SK-N-SH (cell line): ENCODE results near the gene VWDE. TPM values are rescaled to one million over a fixed set of nuclear protein-coding genes. Genes with fewer than 3 reads are reported as not detected.
"Not testable (repeated sequence)": the region's sequence is repeated elsewhere in the genome, so short reads cannot be mapped to it uniquely, and the experiment has no call there.

Experiments
- CTCF ChIA-PET: fragments of 300-600, 350-600 bp; formaldehyde crosslinking; extraction: SDS; loops from one replicate; lab custom pipeline; 2021; lab: Yijun Ruan, JAX
- POLR2A ChIA-PET: fragments of 350-600 bp; sonication (Branson Sonifier 250); formaldehyde crosslinking; extraction: SDS; loops from one replicate; lab custom pipeline; 2020; ENCODE audit warnings: antibody characterized with exemption, inconsistent platforms; lab: Yijun Ruan, JAX
- DNase-seq: peaks from one replicate; pipeline ENCODE4 v3.0.0; 2012
- H2AFZ ChIP-seq: fragments of 200-600 bp; sonication (generic); 2 replicates; pipeline ENCODE4 v1.8.1; 2016; ENCODE audit warnings: antibody characterized with exemption, mild to moderate bottlenecking, low read depth
- H3F3A ChIP-seq: fragments of 200-600 bp; sonication (generic); replicated peaks from 2 replicates; pipeline ENCODE3; 2016; ENCODE audit warnings: antibody characterized with exemption, mild to moderate bottlenecking; ENCODE audit not compliant: insufficient read depth
- H3K27ac ChIP-seq, 2 experiments: fragments of 200-500 bp in 1 of 2; fragments of 200-600 bp in 1 of 2; sonication (Bioruptor generic) in 1 of 2; sonication (generic), shearing (Covaris generic) in 1 of 2; 2 replicates each; pipeline versions ENCODE4 v1.5.1 to v1.6.1; 2014 to 2016; ENCODE audit warnings: low read depth in 2 of 2, inconsistent platforms in 1 of 2, low read length in 1 of 2, mild to moderate bottlenecking in 1 of 2, mixed read lengths in 1 of 2
- H3K27me3 ChIP-seq: fragments of 200-600 bp; sonication (generic), shearing (Covaris generic); 2 replicates; pipeline ENCODE4 v1.6.1; 2016; ENCODE audit warnings: mixed run types; ENCODE audit not compliant: insufficient read depth
- H3K36me3 ChIP-seq, 2 experiments: fragments of 200-500 bp in 1 of 2; fragments of 200-600 bp in 1 of 2; sonication (Bioruptor generic) in 1 of 2; sonication (generic) in 1 of 2; replicated peaks in 1 of 2; 2 replicates each; pipeline versions ENCODE3 to v1.5.1; 2014 to 2016; ENCODE audit warnings: low read length in 1 of 2, mild to moderate bottlenecking in 1 of 2; ENCODE audit not compliant: insufficient read depth in 2 of 2, control insufficient read depth in 1 of 2
- H3K4me1 ChIP-seq, 2 experiments: fragments of 200-500 bp in 1 of 2; fragments of 200-600 bp in 1 of 2; sonication (Bioruptor generic) in 1 of 2; sonication (generic), shearing (Covaris generic) in 1 of 2; 2 replicates each; pipeline versions ENCODE4 v1.5.1 to v1.6.1; 2014 to 2016; ENCODE audit warnings: low read depth in 1 of 2, low read length in 1 of 2, mixed run types in 1 of 2; ENCODE audit not compliant: insufficient read depth in 2 of 2, control insufficient read depth in 1 of 2
- H3K4me2 ChIP-seq: fragments of 200-600 bp; sonication (generic), shearing (Covaris generic); 2 replicates; pipeline ENCODE4 v1.6.1; 2017; ENCODE audit warnings: mixed run types
- H3K4me3 ChIP-seq, 2 experiments: fragments of 200-500 bp in 1 of 2; fragments of 200-600 bp in 1 of 2; sonication (Bioruptor generic) in 1 of 2; sonication (generic), shearing (Covaris generic) in 1 of 2; 2 replicates each; pipeline versions ENCODE4 v1.5.1 to v1.8.1; 2014 to 2016; ENCODE audit warnings: low read depth in 2 of 2, inconsistent platforms in 1 of 2, low read length in 1 of 2, mild to moderate bottlenecking in 1 of 2, mixed read lengths in 1 of 2, moderate library complexity in 1 of 2
- H3K79me2 ChIP-seq: fragments of 200-600 bp; sonication (generic); 2 replicates; pipeline ENCODE4 v1.8.1; 2017; ENCODE audit warnings: mild to moderate bottlenecking; ENCODE audit not compliant: insufficient read depth
- H3K9ac ChIP-seq: fragments of 200-600 bp; sonication (generic); 2 replicates; pipeline ENCODE4 v1.6.1; 2017; ENCODE audit warnings: mixed run types
- H3K9me2 ChIP-seq: fragments of 200-600 bp; sonication (generic); 2 replicates; pipeline ENCODE4 v1.6.1; 2017; ENCODE audit warnings: mixed run types
- H3K9me3 ChIP-seq: fragments of 200-600 bp; sonication (generic); 2 replicates; pipeline ENCODE4 v1.6.1; 2017; ENCODE audit warnings: mixed run types, mild to moderate bottlenecking, moderate library complexity
- H4K20me1 ChIP-seq: fragments of 200-600 bp; sonication (generic); 2 replicates; pipeline ENCODE4 v1.6.1; 2017; ENCODE audit warnings: mild to moderate bottlenecking, mixed run types; ENCODE audit not compliant: insufficient read depth
- CHD2 ChIP-seq: fragments of 150-350 bp; IDR thresholded peaks from 2 replicates; pipeline ENCODE4 v1.6.1; 2018; ENCODE audit warnings: low read length; ENCODE audit not compliant: partially characterized antibody
- EP300 ChIP-seq, 2 experiments: IDR thresholded peaks; 2 replicates each; pipeline versions ENCODE4 v1.4.0 to v1.6.1; 2012; ENCODE audit warnings: borderline replicate concordance in 1 of 2, low read depth in 1 of 2, low read length in 1 of 2
- FOSL2 ChIP-seq: IDR thresholded peaks from 2 replicates; pipeline ENCODE4 v1.4.0; 2012; ENCODE audit warnings: low read depth, mild to moderate bottlenecking, moderate library complexity, borderline replicate concordance
- FOXJ3 ChIP-seq: sonication (generic); formaldehyde crosslinking; IDR thresholded peaks from 2 replicates; pipeline ENCODE4 v1.5.1; 2020; ENCODE audit warnings: mild to moderate bottlenecking, missing genetic modification reagents
- FOXM1 ChIP-seq: IDR thresholded peaks from 2 replicates; pipeline ENCODE4 v1.4.0; 2012; ENCODE audit warnings: low read depth, mild to moderate bottlenecking
- GABPA ChIP-seq: IDR thresholded peaks from 2 replicates; pipeline ENCODE4 v1.4.0; 2012; ENCODE audit warnings: low read depth, mild to moderate bottlenecking
- JUND ChIP-seq: IDR thresholded peaks from 2 replicates; pipeline ENCODE4 v1.4.0; 2012
- MEF2A ChIP-seq: IDR thresholded peaks from 2 replicates; pipeline ENCODE4 v1.4.0; 2012; ENCODE audit warnings: low read depth, borderline replicate concordance
- MXI1 ChIP-seq: IDR thresholded peaks from 2 replicates; pipeline ENCODE4 v1.6.1; 2012; ENCODE audit warnings: mild to moderate bottlenecking, low read depth, low read length, improper control_type of control experiment
- RCOR1 ChIP-seq: fragments of 150-350 bp; IDR thresholded peaks from 2 replicates; pipeline ENCODE4 v1.6.1; 2017; ENCODE audit warnings: antibody characterized with exemption, low read length
- RXRA ChIP-seq: IDR thresholded peaks from 2 replicates; pipeline ENCODE4 v1.4.0; 2012; ENCODE audit warnings: low read depth, mild to moderate bottlenecking, borderline replicate concordance
- TEAD4 ChIP-seq: IDR thresholded peaks from 2 replicates; pipeline ENCODE4 v1.4.0; 2012; ENCODE audit warnings: mild to moderate bottlenecking, borderline replicate concordance; ENCODE audit not compliant: insufficient read depth
- YY1 ChIP-seq: IDR thresholded peaks from 2 replicates; pipeline ENCODE4 v1.4.0; 2012; ENCODE audit warnings: low read depth, mild to moderate bottlenecking
- WGBS: methylation state at CpG from one replicate; pipeline ENCODE4 v1.1.6; 2017; ENCODE audit warnings: low lambda C conversion rate; 5-methylcytosine and 5-hydroxymethylcytosine counted together
- polyA plus RNA-seq, 3 experiments: library from polyadenylated mRNA; depleted of rRNA; stranded (reverse); fragments of >200 nt; gene quantifications; 2 replicates each; pipeline ENCODE4 v1.2.3, GENCODE V29; 2012
- TF ChIP-seq, protein P1 (sequence below): fragments of 200-600 bp; sonication (generic); IDR thresholded peaks from 2 replicates; pipeline ENCODE4 v1.6.1; 2017; ENCODE audit warnings: antibody characterized with exemption, mild to moderate bottlenecking, moderate library complexity
- TF ChIP-seq, protein P2 (sequence below): IDR thresholded peaks from 2 replicates; pipeline ENCODE4 v1.4.0; 2012; ENCODE audit warnings: low read depth, borderline replicate concordance

The VWDE gene
- polyA plus RNA-seq, 1 of the 3 experiments (the other 2 are of a cell fraction), result not detected

DNA sequence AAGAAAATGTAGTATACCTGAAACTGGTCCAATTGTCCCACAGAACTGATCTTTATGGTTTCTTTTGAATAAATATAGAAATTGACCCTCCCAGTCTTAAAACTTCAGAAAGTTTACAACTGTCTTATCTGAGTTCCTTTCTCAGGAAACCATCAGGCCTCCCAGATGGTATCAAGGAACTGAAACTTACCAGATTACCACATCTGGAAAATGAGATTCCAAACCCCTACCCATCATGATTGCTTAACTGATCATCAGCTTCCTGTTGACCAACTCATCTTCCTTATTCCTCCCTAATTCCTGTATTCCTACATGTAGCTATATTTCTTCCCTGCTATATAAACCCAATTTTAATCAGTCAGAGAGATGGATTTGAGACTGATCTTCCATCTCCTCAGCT is 5.5 kb downstream of the VWDE start:
- TF ChIP-seq, protein P1, sequence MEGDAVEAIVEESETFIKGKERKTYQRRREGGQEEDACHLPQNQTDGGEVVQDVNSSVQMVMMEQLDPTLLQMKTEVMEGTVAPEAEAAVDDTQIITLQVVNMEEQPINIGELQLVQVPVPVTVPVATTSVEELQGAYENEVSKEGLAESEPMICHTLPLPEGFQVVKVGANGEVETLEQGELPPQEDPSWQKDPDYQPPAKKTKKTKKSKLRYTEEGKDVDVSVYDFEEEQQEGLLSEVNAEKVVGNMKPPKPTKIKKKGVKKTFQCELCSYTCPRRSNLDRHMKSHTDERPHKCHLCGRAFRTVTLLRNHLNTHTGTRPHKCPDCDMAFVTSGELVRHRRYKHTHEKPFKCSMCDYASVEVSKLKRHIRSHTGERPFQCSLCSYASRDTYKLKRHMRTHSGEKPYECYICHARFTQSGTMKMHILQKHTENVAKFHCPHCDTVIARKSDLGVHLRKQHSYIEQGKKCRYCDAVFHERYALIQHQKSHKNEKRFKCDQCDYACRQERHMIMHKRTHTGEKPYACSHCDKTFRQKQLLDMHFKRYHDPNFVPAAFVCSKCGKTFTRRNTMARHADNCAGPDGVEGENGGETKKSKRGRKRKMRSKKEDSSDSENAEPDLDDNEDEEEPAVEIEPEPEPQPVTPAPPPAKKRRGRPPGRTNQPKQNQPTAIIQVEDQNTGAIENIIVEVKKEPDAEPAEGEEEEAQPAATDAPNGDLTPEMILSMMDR, result no peak
- TF ChIP-seq, protein P2, sequence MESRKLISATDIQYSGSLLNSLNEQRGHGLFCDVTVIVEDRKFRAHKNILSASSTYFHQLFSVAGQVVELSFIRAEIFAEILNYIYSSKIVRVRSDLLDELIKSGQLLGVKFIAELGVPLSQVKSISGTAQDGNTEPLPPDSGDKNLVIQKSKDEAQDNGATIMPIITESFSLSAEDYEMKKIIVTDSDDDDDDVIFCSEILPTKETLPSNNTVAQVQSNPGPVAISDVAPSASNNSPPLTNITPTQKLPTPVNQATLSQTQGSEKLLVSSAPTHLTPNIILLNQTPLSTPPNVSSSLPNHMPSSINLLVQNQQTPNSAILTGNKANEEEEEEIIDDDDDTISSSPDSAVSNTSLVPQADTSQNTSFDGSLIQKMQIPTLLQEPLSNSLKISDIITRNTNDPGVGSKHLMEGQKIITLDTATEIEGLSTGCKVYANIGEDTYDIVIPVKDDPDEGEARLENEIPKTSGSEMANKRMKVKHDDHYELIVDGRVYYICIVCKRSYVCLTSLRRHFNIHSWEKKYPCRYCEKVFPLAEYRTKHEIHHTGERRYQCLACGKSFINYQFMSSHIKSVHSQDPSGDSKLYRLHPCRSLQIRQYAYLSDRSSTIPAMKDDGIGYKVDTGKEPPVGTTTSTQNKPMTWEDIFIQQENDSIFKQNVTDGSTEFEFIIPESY, result no peak
- no peak for TF ChIP-seq FOSL2
- no peak for TF ChIP-seq FOXJ3 (CRISPR knock-in tag)
- no peak for TF ChIP-seq YY1
- no peak for TF ChIP-seq TEAD4
- peaks cover 0 to 2% of the 10 kb centered on the region in 2 experiments; a peak in 2 of 4 replicates for H3K4me1 ChIP-seq
- no peaks in the 10 kb centered on the region for H4K20me1 ChIP-seq
- H3K9me3 ChIP-seq, result no peaks in the 10 kb centered on the region
- H3K4me2 ChIP-seq, result no peak overlapping the region
- no peak overlapping the region for H3K4me3 ChIP-seq
- ChIA-PET CTCF (interaction anchor here (1.6 kb wide), 1 partner anchor 92 kb away, joined by 4 read pairs; no protein-coding TSS in a partner anchor), POLR2A (no interaction called here)
- H3K36me3 ChIP-seq, result no peaks in the 10 kb centered on the region
- H2AFZ ChIP-seq, result no peak overlapping the region
- DNase-seq, result no peak
- no peaks in the 10 kb centered on the region for H3K27me3 ChIP-seq
- no peaks in the 10 kb centered on the region for H3K79me2 ChIP-seq
- no peak overlapping the region for H3K27ac ChIP-seq
- H3K9me2 ChIP-seq, result no peaks in the 10 kb centered on the region
- H3K9ac ChIP-seq, result no peak overlapping the region
- no peaks in the 10 kb centered on the region for H3F3A ChIP-seq

DNA sequence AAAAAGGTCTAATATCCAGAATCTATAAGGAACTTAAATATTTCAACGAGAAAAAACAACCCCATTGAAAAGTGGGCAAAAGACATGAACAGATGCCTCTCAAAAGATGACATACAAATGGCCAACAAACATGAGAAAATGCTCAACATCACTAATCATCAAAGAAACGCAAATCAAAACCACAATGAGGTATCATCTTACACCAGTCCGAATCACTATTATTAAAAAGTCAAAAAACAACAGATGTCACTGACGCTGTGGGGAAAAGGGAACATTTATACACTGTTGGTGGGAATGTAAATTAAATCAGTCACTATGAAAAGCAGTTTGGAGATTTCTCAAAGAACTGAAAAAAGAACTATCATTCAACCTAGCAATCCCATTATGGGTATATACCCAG is 6.0 kb downstream of the VWDE start:
- Histone ChIP-seq H3K4me3 (no peak overlapping the region), H3K4me2 (no peak overlapping the region), H3K9me2 (no peaks in the 10 kb centered on the region), H3K27me3 (no peaks in the 10 kb centered on the region), H3F3A (no peaks in the 10 kb centered on the region), H3K4me1 (peaks cover 0 to 2% of the 10 kb centered on the region in 2 experiments; a peak in 2 of 4 replicates), H3K79me2 (no peaks in the 10 kb centered on the region), H4K20me1 (no peaks in the 10 kb centered on the region), H3K9ac (no peak overlapping the region), H2AFZ (no peak overlapping the region), H3K27ac (no peak overlapping the region), H3K36me3 (no peaks in the 10 kb centered on the region), H3K9me3 (no peaks in the 10 kb centered on the region)
- ChIA-PET CTCF (no interaction called here), POLR2A (no interaction called here)
- DNase-seq, result no peak
- 51% methylated on average over 4 of the region's 4 CpGs for WGBS
- TF ChIP-seq RCOR1, result no peak
- TF ChIP-seq RXRA, result no peak
- TF ChIP-seq FOXM1, result no peak
- no peak for TF ChIP-seq MEF2A
- no peak for TF ChIP-seq GABPA
- TF ChIP-seq YY1, result no peak
- TF ChIP-seq EP300 (IDR thresholded peaks at IDR 0.05; ENCODE audit: borderline replicate concordance in 1 of 2, low read depth in 1 of 2, low read length in 1 of 2), result no peak
- TF ChIP-seq CHD2, result no peak
- TF ChIP-seq MXI1, result no peak
- TF ChIP-seq, protein P2, result no peak
- no peak for TF ChIP-seq JUND
- TF ChIP-seq, protein P1, result no peak

DNA sequence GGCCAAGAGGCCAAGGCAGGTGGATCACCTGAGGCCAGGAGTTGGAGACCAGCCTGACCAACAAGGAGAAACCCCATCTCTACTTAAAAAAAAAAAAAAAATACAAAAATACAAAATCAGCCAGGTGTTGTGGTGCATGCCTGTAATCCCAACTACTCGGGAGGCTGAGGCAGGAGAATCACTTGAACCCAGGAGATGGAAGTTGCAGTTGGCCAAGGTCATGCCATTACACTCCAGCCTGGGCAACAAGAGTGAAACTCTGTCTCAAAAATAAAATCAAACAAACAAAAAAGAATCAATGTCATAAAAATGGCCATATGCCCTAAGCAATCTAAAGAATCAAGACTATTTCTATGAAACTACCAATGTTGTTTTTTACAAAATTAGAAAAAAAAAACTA is 7.0 kb downstream of the VWDE start:
- H3K9me2 ChIP-seq, DNase-seq, H3K27ac ChIP-seq, H2AFZ ChIP-seq, POLR2A ChIA-PET, H3K9me3 ChIP-seq, H3K27me3 ChIP-seq, H3K36me3 ChIP-seq, H3K4me1 ChIP-seq, H3K79me2 ChIP-seq, H3K4me3 ChIP-seq, H3F3A ChIP-seq, H3K4me2 ChIP-seq, H4K20me1 ChIP-seq, CTCF ChIA-PET, H3K9ac ChIP-seq: not testable (repeated sequence)
- 42% methylated on average over 1 of the region's 1 CpG for WGBS
